Measurements from ENCODE around the gene CENPH. TPM values are rescaled to one million over a fixed set of nuclear protein-coding genes. Genes with fewer than 3 reads are reported as not detected.
"Not testable (repeated sequence)": the region's sequence is repeated elsewhere in the genome, so short reads cannot be mapped to it uniquely, and the experiment has no call there.

Gene CENPH
- total RNA-seq, 1 donor from 2014 or later = 13.0 TPM

DNA sequence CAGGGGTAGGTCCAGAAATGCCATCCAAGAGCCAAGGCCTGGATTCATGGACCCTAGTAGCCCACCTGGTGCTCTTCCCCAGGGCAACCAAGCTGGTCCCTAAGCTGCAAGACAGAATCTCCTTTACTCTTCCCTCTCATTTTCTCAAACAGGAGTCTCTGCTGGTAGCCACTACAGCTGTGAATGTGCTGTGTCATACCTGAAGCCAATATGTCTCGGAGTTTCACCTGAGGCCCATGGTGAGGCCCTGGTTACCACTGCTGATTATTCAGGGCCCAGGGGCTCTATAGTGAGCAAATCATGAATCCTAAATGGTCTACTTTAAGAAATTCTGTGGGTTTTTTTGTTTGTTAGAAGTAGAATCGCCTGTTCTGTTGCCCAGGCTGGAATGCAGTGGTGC is 61.2 kb downstream of the CENPH start:
- peaks cover 49% of the 10 kb centered on the region for H3K36me3 Mint-ChIP-seq (ENCODE audit: low read depth)
- ATAC-seq (ENCODE audit: low read depth) = no peak

GRCh38 chr5:69252437-69252836 is 63.1 kb downstream of the CENPH start:
- Mint-ChIP-seq H3K9me3 (no peaks in the 10 kb centered on the region), H3K4me3 (no peak overlapping the region), H3K36me3 (ENCODE audit: low read depth) (peaks cover 49% of the 10 kb centered on the region), H3K27me3 (no peaks in the 10 kb centered on the region), H3K27ac (no peak overlapping the region), H3K4me1 (peaks cover 1% of the 10 kb centered on the region)
- no peak for ATAC-seq (ENCODE audit: low read depth)
- no peak for TF ChIP-seq CTCF (IDR thresholded peaks at IDR 0.05)
- POLR2A ChIA-PET = no interaction called here
- CTCF ChIA-PET = no interaction called here
- intact Hi-C loops (cut with micrococcal nuclease) = no loop called here
- no peak for DNase-seq

More for the DNA sequence above, 61.2 kb downstream of the CENPH start:
- intact Hi-C loops (cut with micrococcal nuclease) = no loop called here
- Mint-ChIP-seq H3K9me3 (peaks cover 3% of the 10 kb centered on the region), H3K27ac (no peak overlapping the region), H3K27me3 (no peaks in the 10 kb centered on the region), H3K4me3 (no peak overlapping the region), H3K4me1 (peaks cover 7% of the 10 kb centered on the region)
- POLR2A ChIA-PET = no interaction called here
- no peak for DNase-seq
- CTCF ChIA-PET = no interaction called here
- no peak for TF ChIP-seq CTCF (IDR thresholded peaks at IDR 0.05)

DNA sequence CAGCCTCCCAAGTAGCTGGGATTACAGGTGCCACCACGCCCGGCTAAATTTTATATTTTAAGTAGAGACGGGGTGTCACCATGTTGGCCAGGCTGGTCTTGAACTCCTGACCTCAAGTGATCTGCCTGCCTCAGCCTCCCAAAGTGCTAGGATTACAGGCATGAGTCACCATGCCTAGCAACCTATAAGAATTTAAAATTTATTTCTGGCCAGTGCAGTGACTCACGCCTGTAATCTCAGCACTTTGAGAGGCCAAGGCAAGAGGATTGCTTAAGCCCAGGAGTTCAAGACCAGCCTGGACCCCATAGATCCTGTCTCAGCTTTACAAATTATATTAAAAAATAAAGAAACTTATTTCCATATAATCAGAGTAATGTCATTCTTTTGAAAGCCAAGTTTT is 66.6 kb downstream of the CENPH start:
- CTCF ChIA-PET = interaction anchor here (0.5 kb wide), 1 partner anchor 129 kb away, joined by 3 read pairs; no protein-coding TSS in a partner anchor
- POLR2A ChIA-PET; DNase-seq; H3K4me1 Mint-ChIP-seq; intact Hi-C loops (cut with micrococcal nuclease); H3K4me3 Mint-ChIP-seq; ATAC-seq (ENCODE audit: low read depth); H3K27ac Mint-ChIP-seq; H3K9me3 Mint-ChIP-seq; H3K27me3 Mint-ChIP-seq: not testable (repeated sequence)
- peaks cover 68% of the 10 kb centered on the region for H3K36me3 Mint-ChIP-seq (ENCODE audit: low read depth)

DNA sequence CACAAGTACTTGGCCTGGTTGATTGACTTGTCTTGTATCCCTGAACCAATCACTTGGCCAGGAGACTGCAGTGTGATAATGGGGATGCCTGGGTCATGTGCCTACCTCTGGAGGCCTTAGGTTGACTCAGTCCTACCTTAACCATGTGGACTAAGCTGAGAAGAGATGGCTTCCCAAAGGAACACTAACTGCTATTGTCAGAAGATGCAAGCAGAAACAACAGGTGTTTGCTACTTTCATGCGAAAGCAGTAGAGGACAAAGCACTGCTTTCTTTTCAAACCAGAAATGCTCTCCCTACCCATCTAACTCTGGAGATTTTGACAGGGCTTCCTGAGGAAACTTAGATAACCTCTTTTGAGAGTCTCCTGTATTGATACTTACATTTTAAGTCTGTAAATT is 68.2 kb downstream of the CENPH start:
- Mint-ChIP-seq H3K27ac (no peak overlapping the region), H3K9me3 (no peaks in the 10 kb centered on the region), H3K4me3 (no peak overlapping the region), H3K4me1 (no peaks in the 10 kb centered on the region), H3K36me3 (ENCODE audit: low read depth) (peaks cover 72% of the 10 kb centered on the region), H3K27me3 (no peaks in the 10 kb centered on the region)
- CTCF ChIA-PET = no interaction called here
- DNase-seq = no peak
- TF ChIP-seq CTCF (IDR thresholded peaks at IDR 0.05) = no peak
- intact Hi-C loops (cut with micrococcal nuclease) = no loop called here
- POLR2A ChIA-PET = no interaction called here
- ATAC-seq (ENCODE audit: low read depth) = no peak

Other genes with a start within 250 kb of the CENPH start
- gene SLC30A5, start 95.6 kb upstream of the CENPH start, total RNA-seq = 23.2 and 27.5 TPM in 2 replicates
- 10.6 and 12.7 TPM in 2 replicates for gene CCNB1, start 22.4 kb upstream of the CENPH start, total RNA-seq
- gene CDK7, start 45.3 kb downstream of the CENPH start, total RNA-seq = 27.1 and 33.5 TPM in 2 replicates
- 7.9 and 8.1 TPM in 2 replicates for gene CCDC125, start 143.2 kb downstream of the CENPH start, total RNA-seq
- gene AK6, start 179.9 kb downstream of the CENPH start, total RNA-seq = 38.6 and 39.3 TPM in 2 replicates
- gene TAF9, start 179.9 kb downstream of the CENPH start, total RNA-seq = 44.7 and 45.4 TPM in 2 replicates
- gene RAD17, start 180.2 kb downstream of the CENPH start, total RNA-seq = 25.9 and 30.6 TPM in 2 replicates
- gene MARVELD2, start 225.5 kb downstream of the CENPH start, total RNA-seq = 1.2 and 1.6 TPM in 2 replicates